Gastroesophageal sphincter (tissue), 4 donors: Measurements from ENCODE around the gene NSUN3. TPM values are rescaled to one million over a fixed set of nuclear protein-coding genes. Genes with fewer than 3 reads are reported as not detected.

Source experiments
- ATAC-seq: fragments of 150-250 bp; one replicate; pipeline ENCODE4 v1.9.1; 2016; ENCODE audit warnings: mild to moderate bottlenecking, moderate library complexity
- H3K27ac ChIP-seq, 4 donors: fragments of 200-600 bp; sonication (generic) in 3 of 4; 1 replicate in 3 of 4; 2 replicates in 1 of 4; pipeline ENCODE4 v1.5.1; 2016 to 2019
- H3K27me3 ChIP-seq: fragments of 200-600 bp; sonication (generic); one replicate; pipeline ENCODE4 v1.5.1; 2019
- H3K36me3 ChIP-seq, 2 donors: fragments of 200-600 bp; sonication (generic); one replicate each; pipeline ENCODE4 v1.5.1; 2019; ENCODE audit warnings: control low read depth in 1 of 2
- H3K4me1 ChIP-seq, 3 donors: fragments of 200-600 bp; sonication (generic); 1 replicate in 2 of 3; 2 replicates in 1 of 3; pipeline ENCODE4 v1.5.1; 2016 to 2019; ENCODE audit warnings: control low read depth in 2 of 3
- H3K4me3 ChIP-seq, 2 donors: fragments of 200-600 bp; sonication (generic); one replicate each; pipeline ENCODE4 v1.5.1; 2019; ENCODE audit warnings: mild to moderate bottlenecking in 1 of 2, moderate library complexity in 1 of 2
- H3K9me3 ChIP-seq, 3 donors: fragments of 200-600 bp; sonication (generic); one replicate each; pipeline ENCODE4 v1.5.1; 2017 to 2019; ENCODE audit warnings: control low read depth in 2 of 3
- CTCF ChIP-seq, 4 experiments: fragments of 200-600 bp in 2 of 4; fragments of 450-650 bp in 2 of 4; sonication (generic) in 1 of 4; IDR thresholded peaks; one replicate each; pipeline ENCODE4 v1.5.1; 2017 to 2019; ENCODE audit warnings: antibody characterized with exemption in 4 of 4, mild to moderate bottlenecking in 2 of 4, moderate library complexity in 2 of 4
- EP300 ChIP-seq: sonication (generic); formaldehyde crosslinking; IDR thresholded peaks from one replicate; pipeline ENCODE4 v1.6.1; 2017; ENCODE audit warnings: antibody characterized with exemption, mild to moderate bottlenecking
- POLR2A ChIP-seq, 2 donors: fragments of 450-650 bp; IDR thresholded peaks; one replicate each; pipeline ENCODE4 v1.6.1; 2017; ENCODE audit warnings: antibody characterized with exemption in 2 of 2, mild to moderate bottlenecking in 2 of 2, moderate library complexity in 1 of 2
- POLR2AphosphoS5 ChIP-seq: sonication (generic); formaldehyde crosslinking; IDR thresholded peaks from one replicate; pipeline ENCODE4 v1.6.1; 2017; ENCODE audit warnings: antibody characterized with exemption
- WGBS, 2 donors: methylation state at CpG; one replicate each; pipeline ENCODE4 v1.1.5; 2018; ENCODE audit warnings: low coverage in 1 of 2; 5-methylcytosine and 5-hydroxymethylcytosine counted together
- total RNA-seq, 4 donors: library from RNA; depleted of rRNA; stranded (reverse); fragments of >200 nt; gene quantifications; one replicate each; pipeline ENCODE4 v1.1.0, GENCODE V29; 2016

The NSUN3 gene
- total RNA-seq, 4 donors from 2014 or later = 4.7 to 12.8 (median 9.2) TPM

GRCh38 chr3:94061297-94061696 lies 1.6 kb upstream of the NSUN3 start:
- Histone ChIP-seq H3K4me3 (no peak overlapping the region), H3K4me1 (peaks cover 0 to 36% (median 12%) of the 10 kb centered on the region in 3 donors), H3K27ac (no peak overlapping the region), H3K27me3 (no peaks in the 10 kb centered on the region), H3K9me3 (no peaks in the 10 kb centered on the region), H3K36me3 (peaks cover 0 to 21% of the 10 kb centered on the region in 2 donors)
- TF ChIP-seq POLR2AphosphoS5 (no peak), EP300 (no peak), CTCF (IDR thresholded peaks at IDR 0.05) (no peak), POLR2A (IDR thresholded peaks at IDR 0.05) (no peak)
- no peak for ATAC-seq
- WGBS, 2 donors = 99% methylated on average over 11 to 12 of the region's 13 CpGs

- Histone ChIP-seq H3K27me3 (no peaks in the 10 kb centered on the region), H3K36me3 (peaks cover 0 to 38% of the 10 kb centered on the region in 2 donors), H3K4me3 (peak overlapping the region; percentile 66 to 76), H3K4me1 (peaks cover 0 to 38% (median 12%) of the 10 kb centered on the region in 3 donors), H3K27ac (peak overlapping the region; percentile 90 to 95 (median 92)), H3K9me3 (no peaks in the 10 kb centered on the region)
- ATAC-seq = no peak
- 38 to 45% methylated on average over 17 of the region's 17 CpGs for WGBS, 2 donors
- TF ChIP-seq POLR2A (IDR thresholded peaks at IDR 0.05) (no peak), EP300 (no peak), CTCF (IDR thresholded peaks at IDR 0.05) (no peak), POLR2AphosphoS5 (no peak)
Measured at GRCh38 chr3:94063496-94064119, 747 bp downstream of the NSUN3 start.

GRCh38 chr3:94064243-94064860 lies 1.5 kb downstream of the NSUN3 start:
- Histone ChIP-seq H3K27me3 (no peaks in the 10 kb centered on the region), H3K36me3 (peaks cover 0 to 31% of the 10 kb centered on the region in 2 donors), H3K9me3 (no peaks in the 10 kb centered on the region), H3K4me1 (peaks cover 0 to 45% (median 12%) of the 10 kb centered on the region in 3 donors), H3K4me3 (peak overlapping the region in 1 of 2 donors; percentile 66), H3K27ac (peak overlapping the region in 1 of 4 donors; percentile 92)
- WGBS, 2 donors = 79 to 80% methylated on average over 5 to 6 of the region's 6 CpGs
- ATAC-seq = no peak
- TF ChIP-seq POLR2A (IDR thresholded peaks at IDR 0.05) (no peak), EP300 (no peak), POLR2AphosphoS5 (no peak), CTCF (IDR thresholded peaks at IDR 0.05) (no peak)

GRCh38 chr3:94065122-94065521 lies 2.3 kb downstream of the NSUN3 start:
- no peaks in the 10 kb centered on the region for H3K9me3 ChIP-seq
- no peak for ATAC-seq
- WGBS, 2 donors = 17 to 41% methylated on average over 1 of the region's 1 CpG

More at GRCh38 chr3:94065122-94065521, 2.3 kb downstream of the NSUN3 start:
- Histone ChIP-seq H3K27ac (no peak overlapping the region), H3K4me3 (no peak overlapping the region), H3K27me3 (no peaks in the 10 kb centered on the region), H3K36me3 (peaks cover 0 to 23% of the 10 kb centered on the region in 2 donors), H3K4me1 (peaks cover 0 to 45% (median 12%) of the 10 kb centered on the region in 3 donors)
- TF ChIP-seq EP300 = no peak
- TF ChIP-seq POLR2A (IDR thresholded peaks at IDR 0.05) = no peak
- TF ChIP-seq CTCF (IDR thresholded peaks at IDR 0.05) = no peak
- no peak for TF ChIP-seq POLR2AphosphoS5
